Left ventricle myocardium inferior (tissue), 1 donor: ENCODE data around the gene ERCC8. TPM values are rescaled to one million over a fixed set of nuclear protein-coding genes. Genes with fewer than 3 reads are reported as not detected.

Source experiments
- DNase-seq: peaks from one replicate; pipeline ENCODE4 v3.0.0-alpha.2; 2020
- H3K27ac ChIP-seq: fragments of 200-600 bp; replicated peaks from 2 replicates; pipeline ENCODE4 v1.8.0; 2021
- H3K27me3 ChIP-seq: fragments of 200-600 bp; 2 replicates; pipeline ENCODE4 v1.8.0; 2021; ENCODE audit warnings: low read depth
- H3K36me3 ChIP-seq: fragments of 200-600 bp; 2 replicates; pipeline ENCODE4 v1.8.0; 2021
- H3K4me1 ChIP-seq: fragments of 200-600 bp; 2 replicates; pipeline ENCODE4 v1.8.0; 2021
- H3K4me3 ChIP-seq: fragments of 200-600 bp; 2 replicates; pipeline ENCODE4 v1.8.0; 2021; ENCODE audit warnings: mild to moderate bottlenecking, moderate library complexity
- H3K9me3 ChIP-seq: fragments of 200-600 bp; replicated peaks from 2 replicates; pipeline ENCODE4 v1.8.0; 2021
- CTCF ChIP-seq: fragments of 200-600 bp; IDR thresholded peaks from 2 replicates; pipeline ENCODE4 v1.8.0; 2021; ENCODE audit warnings: antibody characterized with exemption, mild to moderate bottlenecking, borderline replicate concordance
- intact Hi-C: fragments of 100-400 bp; cut with micrococcal nuclease; formaldehyde crosslinking; loops from one replicate; pipeline ENCODE4 v1.11.0; 2022
- total RNA-seq: library from RNA; stranded (reverse); fragmentation: NEBNext Ultra II Directional; extraction: Animal tissue kit (Norgen Biotek cat#: 25700); gene quantifications from one replicate; pipeline ENCODE4 v1.2.1, GENCODE V29; 2021
- donor health status: DM: no; HTN: yes; CAD: no; lungs with severe emphysema.

Gene ERCC8
- total RNA-seq, 1 donor from 2014 or later: 5.9 TPM

GRCh38 chr5:60903356-60903755 is 41.5 kb downstream of the ERCC8 start:
- peaks cover 31% of the 10 kb centered on the region for H3K36me3 ChIP-seq
- no peaks in the 10 kb centered on the region for H3K9me3 ChIP-seq
- no peak overlapping the region for H3K27ac ChIP-seq
- H3K4me3 ChIP-seq: no peak overlapping the region
- no peaks in the 10 kb centered on the region for H3K27me3 ChIP-seq
- DNase-seq: no peak
- intact Hi-C loops: no loop called here
- H3K4me1 ChIP-seq: no peaks in the 10 kb centered on the region
- no peak for TF ChIP-seq CTCF

DNA sequence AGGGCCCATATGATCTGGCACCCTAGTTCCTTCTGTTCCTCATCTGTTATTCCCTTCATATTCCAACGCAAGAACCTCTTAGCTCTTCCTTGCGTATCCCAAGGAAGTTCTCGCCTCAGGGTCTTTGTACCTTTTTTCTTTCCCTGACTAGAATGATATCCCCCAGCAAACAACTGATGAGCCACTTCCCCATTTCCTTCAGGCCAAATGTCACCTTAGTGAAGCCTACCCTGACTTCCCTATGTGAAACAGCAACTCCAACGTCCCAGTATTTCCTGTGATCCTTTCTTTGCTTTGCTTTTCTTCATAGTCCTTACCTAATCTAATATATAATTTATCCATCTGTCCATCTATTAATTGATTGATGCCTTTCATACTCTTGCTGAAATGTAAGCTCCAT is 47.9 kb downstream of the ERCC8 start:
- no peak for DNase-seq
- H3K27ac ChIP-seq: no peak overlapping the region
- no peaks in the 10 kb centered on the region for H3K4me1 ChIP-seq
- H3K27me3 ChIP-seq: no peaks in the 10 kb centered on the region
- no peaks in the 10 kb centered on the region for H3K9me3 ChIP-seq
- H3K36me3 ChIP-seq: peaks cover 79% of the 10 kb centered on the region
- no peak overlapping the region for H3K4me3 ChIP-seq
- TF ChIP-seq CTCF: no peak
- intact Hi-C loops: no loop called here

DNA sequence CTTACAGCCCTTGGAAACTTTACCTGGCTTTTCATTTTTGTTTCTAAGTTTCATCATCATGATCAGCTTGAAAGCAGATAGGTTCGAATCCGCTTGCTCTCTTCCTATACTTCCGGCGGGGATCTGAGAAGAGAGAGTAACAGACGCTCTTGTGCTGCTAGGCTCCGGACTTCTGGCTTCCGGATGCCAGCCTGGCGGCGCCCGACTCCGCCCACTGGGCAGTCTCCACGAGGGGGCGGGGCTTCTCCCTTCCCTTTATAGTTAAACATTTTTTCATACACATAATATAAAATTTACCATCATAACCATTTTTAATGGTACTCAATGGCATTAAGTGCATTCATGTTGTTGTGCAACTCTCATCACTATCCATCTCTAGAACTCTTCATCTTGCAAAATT is 51.3 kb downstream of the ERCC8 start:
- TF ChIP-seq CTCF: no peak
- DNase-seq: no peak
- Histone ChIP-seq H3K27me3 (no peaks in the 10 kb centered on the region), H3K27ac (no peak overlapping the region), H3K4me1 (no peaks in the 10 kb centered on the region), H3K36me3 (peaks cover 68% of the 10 kb centered on the region), H3K9me3 (no peaks in the 10 kb centered on the region), H3K4me3 (no peak overlapping the region)
- intact Hi-C loops: no loop called here

DNA sequence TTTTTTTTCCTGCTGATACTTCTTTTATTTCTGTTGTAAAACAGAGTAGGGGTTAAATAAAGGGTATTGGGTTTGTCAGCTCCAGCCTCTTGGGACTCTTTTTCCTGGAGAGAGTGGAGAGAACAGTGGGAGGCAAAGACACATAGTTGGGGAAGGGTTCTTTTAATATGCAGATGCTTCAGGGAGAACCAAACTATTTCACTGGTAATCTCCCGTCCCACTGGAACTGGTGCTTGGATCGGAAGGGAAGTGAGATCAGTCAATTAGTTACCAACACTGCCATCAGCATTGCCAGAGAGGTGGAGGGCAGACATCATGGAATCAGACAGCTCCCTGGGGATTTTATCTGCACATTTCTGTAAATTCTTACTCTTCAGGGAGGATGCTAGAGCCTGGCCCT is 53.2 kb downstream of the ERCC8 start:
- intact Hi-C loops: no loop called here
- Histone ChIP-seq H3K9me3 (no peaks in the 10 kb centered on the region), H3K4me1 (no peaks in the 10 kb centered on the region), H3K27ac (no peak overlapping the region), H3K4me3 (no peak overlapping the region), H3K36me3 (peaks cover 63% of the 10 kb centered on the region), H3K27me3 (no peaks in the 10 kb centered on the region)
- TF ChIP-seq CTCF: no peak
- DNase-seq: no peak

DNA sequence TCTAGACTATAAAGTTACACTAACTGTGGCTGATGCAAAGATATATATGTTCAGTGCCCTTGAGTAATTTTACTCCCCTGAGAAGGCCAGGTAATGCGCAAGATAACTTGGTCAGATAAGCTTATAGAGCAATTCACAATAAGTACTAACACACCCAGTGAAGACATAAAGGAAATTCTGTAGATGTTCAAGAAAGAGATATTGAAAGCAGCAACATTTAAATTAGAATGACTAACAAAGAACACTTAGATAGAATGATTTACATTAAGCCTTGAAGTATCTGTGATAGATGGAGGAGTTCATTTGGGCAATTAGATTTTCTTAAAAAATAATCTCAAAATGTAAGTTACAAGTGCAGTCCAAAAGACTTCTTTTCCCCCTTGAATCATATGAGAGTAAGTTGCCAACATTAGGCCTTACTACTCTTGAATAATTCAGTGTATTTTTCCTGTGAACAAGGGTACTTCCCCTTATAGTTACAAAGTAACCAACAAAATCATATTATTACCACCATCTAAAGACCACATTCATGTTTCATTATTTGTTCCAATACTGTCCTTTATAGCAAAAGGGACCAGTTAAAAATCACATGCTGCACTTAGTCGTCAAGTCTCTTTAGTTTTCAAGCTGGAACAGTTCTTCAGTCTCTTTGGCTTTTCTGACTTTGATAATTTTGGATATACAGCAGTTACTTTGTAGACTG is 56.4 kb downstream of the ERCC8 start:
- Histone ChIP-seq H3K27ac (no peak overlapping the region), H3K36me3 (peaks cover 58% of the 10 kb centered on the region), H3K4me1 (no peaks in the 10 kb centered on the region), H3K4me3 (no peak overlapping the region), H3K27me3 (no peaks in the 10 kb centered on the region), H3K9me3 (no peaks in the 10 kb centered on the region)
- intact Hi-C loops: no loop called here
- no peak for TF ChIP-seq CTCF
- DNase-seq: no peak
